Stimulated activated CD8-positive, alpha-beta memory T cell treated with anti-CD3 and anti-CD28 coated beads, Interleukin-4, amount 100 ng/mL, for 4 hours (primary cell): ENCODE data around the gene NAT16.
A peak's percentile ranks its signal among the peaks of the same experiment; 100 is the strongest.

ENCODE experiments used
- DNase-seq, 2 donors: peaks; one replicate each; pipeline ENCODE4 v3.0.0-alpha.2; 2020; ENCODE audit warnings: low read depth in 2 of 2, low spot score in 1 of 2

NAT16 gene

GRCh38 chr7:101172005-101172853 is 7.9 kb downstream of the NAT16 start:
- DNase-seq: no peak

- DNase-seq: no peak
These were observed 8.7 kb downstream of the NAT16 start for GRCh38 chr7:101171442-101171837.

GRCh38 chr7:101170617-101171441 is 9.3 kb downstream of the NAT16 start:
- no peak for DNase-seq

GRCh38 chr7:101169838-101170551 is 10.1 kb downstream of the NAT16 start:
- DNase-seq: peak; percentile 67 to 71

GRCh38 chr7:101169110-101169837 is 10.8 kb downstream of the NAT16 start:
- DNase-seq: no peak

- DNase-seq: no peak
These were observed 11.6 kb downstream of the NAT16 start for GRCh38 chr7:101168412-101169049.

- no peak for DNase-seq
These were observed 12.3 kb downstream of the NAT16 start for GRCh38 chr7:101167645-101168411.

- no peak for DNase-seq
These were observed 13.0 kb downstream of the NAT16 start for GRCh38 chr7:101166909-101167644.

GRCh38 chr7:101166648-101166908 is 13.5 kb downstream of the NAT16 start:
- DNase-seq: no peak

GRCh38 chr7:101165958-101166647 is 14.0 kb downstream of the NAT16 start:
- DNase-seq: no peak

- peak; percentile 76 to 79 for DNase-seq
These were observed 14.8 kb downstream of the NAT16 start, which contains the start of gene VGF for GRCh38 chr7:101165075-101165957. VGF (minus strand) TSS chr7:101165569; CDS start chr7:101164843, 726 bp downstream.

GRCh38 chr7:101164071-101164840 is 15.8 kb downstream of the NAT16 start:
- DNase-seq: no peak

- no peak for DNase-seq
These were observed 16.6 kb downstream of the NAT16 start for GRCh38 chr7:101163279-101164070.

- DNase-seq: no peak
These were observed 17.4 kb downstream of the NAT16 start for GRCh38 chr7:101162551-101163278.
